ENCODE results near the gene PLAGL1.

- TF ChIP-seq CTCF (IDR thresholded peaks at IDR 0.05): no peak
- TF ChIP-seq POLR2A (IDR thresholded peaks at IDR 0.05): no peak
Measured at GRCh38 chr6:143901885-143902750, 105.9 kb downstream of the PLAGL1 start.
